Liver (tissue), 9 donors: Measurements from ENCODE around the gene LCN2. TPM values are rescaled to one million over a fixed set of nuclear protein-coding genes. Genes with fewer than 3 reads are reported as not detected.

ENCODE experiments used
- DNase-seq: peaks from one replicate; pipeline ENCODE4 v3.0.0-alpha.2; 2017; ENCODE audit warnings: low spot score
- H3K27ac ChIP-seq, 2 donors: one replicate each; pipeline ENCODE4 v1.7.0; 2013; ENCODE audit warnings: inconsistent platforms in 2 of 2, low read length in 2 of 2, control low read depth in 1 of 2, low read depth in 1 of 2, mild to moderate bottlenecking in 1 of 2
- H3K27me3 ChIP-seq, 4 donors: one replicate each; pipeline versions ENCODE4 v1.6.1 to v1.7.0; 2013; ENCODE audit warnings: low read length in 3 of 4, inconsistent platforms in 1 of 4, mild to moderate bottlenecking in 1 of 4, moderate library complexity in 1 of 4; ENCODE audit not compliant: control insufficient read depth in 4 of 4, insufficient read depth in 4 of 4
- H3K36me3 ChIP-seq, 4 donors: one replicate each; pipeline versions ENCODE4 v1.6.1 to v1.7.0; 2013; ENCODE audit warnings: low read length in 3 of 4, mild to moderate bottlenecking in 3 of 4, low read depth in 1 of 4, moderate library complexity in 1 of 4; ENCODE audit not compliant: control insufficient read depth in 4 of 4, insufficient read depth in 3 of 4
- H3K4me1 ChIP-seq, 4 donors: one replicate each; pipeline versions ENCODE4 v1.6.1 to v1.7.0; 2013; ENCODE audit warnings: low read length in 3 of 4, mild to moderate bottlenecking in 3 of 4, moderate library complexity in 1 of 4; ENCODE audit not compliant: control insufficient read depth in 4 of 4, insufficient read depth in 4 of 4
- H3K4me3 ChIP-seq, 3 donors: one replicate each; pipeline versions ENCODE4 v1.6.1 to v1.7.0; 2013; ENCODE audit warnings: low read length in 3 of 3, control low read depth in 1 of 3, low read depth in 1 of 3, mild to moderate bottlenecking in 1 of 3
- H3K9ac ChIP-seq, 2 donors: one replicate each; pipeline ENCODE4 v1.7.0; 2013; ENCODE audit warnings: low read length in 2 of 2, mild to moderate bottlenecking in 2 of 2, moderate library complexity in 2 of 2, control low read depth in 1 of 2, low read depth in 1 of 2
- H3K9me3 ChIP-seq, 4 donors: one replicate each; pipeline versions ENCODE4 v1.6.1 to v1.7.0; 2013; ENCODE audit warnings: low read length in 3 of 4; ENCODE audit not compliant: control insufficient read depth in 4 of 4
- EGR1 ChIP-seq, 2 donors: IDR thresholded peaks; 2 replicates each; pipeline ENCODE4 v1.6.1; 2016 to 2018; ENCODE audit warnings: antibody characterized with exemption in 2 of 2, low read depth in 2 of 2
- FOXA2 ChIP-seq: IDR thresholded peaks from 2 replicates; pipeline ENCODE4 v1.6.1; 2016; ENCODE audit warnings: antibody characterized with exemption
- GABPA ChIP-seq, 2 donors: IDR thresholded peaks in 1 of 2; conservative IDR thresholded peaks in 1 of 2; 2 replicates each; pipeline ENCODE4 v1.6.1; 2016; ENCODE audit warnings: antibody characterized with exemption in 2 of 2, mild to moderate bottlenecking in 1 of 2, moderate library complexity in 1 of 2
- HNF4A ChIP-seq, 2 donors: conservative IDR thresholded peaks; 2 replicates each; pipeline ENCODE4 v1.6.1; 2016; ENCODE audit warnings: antibody characterized with exemption in 2 of 2, mild to moderate bottlenecking in 2 of 2
- JUND ChIP-seq, 2 donors: IDR thresholded peaks; 2 replicates each; pipeline ENCODE4 v1.6.1; 2016; ENCODE audit warnings: antibody characterized with exemption in 2 of 2
- RAD21 ChIP-seq, 2 donors: IDR thresholded peaks; 2 replicates each; pipeline ENCODE4 v1.6.1; 2016; ENCODE audit warnings: antibody characterized with exemption in 2 of 2, mild to moderate bottlenecking in 2 of 2
- RXRA ChIP-seq, 2 donors: IDR thresholded peaks; 2 replicates each; pipeline ENCODE4 v1.6.1; 2017 to 2018; ENCODE audit warnings: antibody characterized with exemption in 2 of 2, mild to moderate bottlenecking in 1 of 2
- SP1 ChIP-seq: IDR thresholded peaks from 2 replicates; pipeline ENCODE4 v1.6.1; 2018; ENCODE audit warnings: antibody characterized with exemption, mild to moderate bottlenecking
- TAF1 ChIP-seq: conservative IDR thresholded peaks from 2 replicates; pipeline ENCODE4 v1.6.1; 2016; ENCODE audit warnings: antibody characterized with exemption, mild to moderate bottlenecking
- YY1 ChIP-seq: IDR thresholded peaks from 2 replicates; pipeline ENCODE4 v1.6.1; 2016; ENCODE audit warnings: antibody characterized with exemption, mild to moderate bottlenecking
- WGBS: extraction: QIAGEN DNeasy Blood & Tissue Kit; methylation state at CpG from one replicate; pipeline ENCODE4 v1.1.7; 2013; 5-methylcytosine and 5-hydroxymethylcytosine counted together
- polyA plus RNA-seq, 2 donors: library from polyadenylated mRNA; stranded (reverse) in 1 of 2; unstranded in 1 of 2; fragments of 200-250 nt in 1 of 2; fragments of >200 nt in 1 of 2; fragmentation: Nextera tagmentation in 1 of 2; extraction: Ambion mirVana in 1 of 2; gene quantifications; one replicate each; pipeline versions ENCODE4 v1.2.1 to v1.2.3, GENCODE V29; 2013 to 2015
- total RNA-seq, 2 donors: library from RNA; depleted of rRNA; stranded (reverse); fragments of >200 nt; gene quantifications; one replicate each; pipeline ENCODE4 v1.2.3, GENCODE V29; 2014
- TF ChIP-seq, protein P1 (sequence below): IDR thresholded peaks from 2 replicates; pipeline ENCODE4 v1.6.1; 2016; ENCODE audit warnings: antibody characterized with exemption
- TF ChIP-seq, protein P2 (sequence below): fragments of 150-350 bp; IDR thresholded peaks from 2 replicates; pipeline ENCODE4 v1.5.1; 2017; ENCODE audit warnings: improper control_type of control experiment, low read depth, low read length; ENCODE audit not compliant: missing input control
- TF ChIP-seq, protein P3 (sequence below): IDR thresholded peaks from 2 replicates; pipeline ENCODE4 v1.6.1; 2016; ENCODE audit warnings: antibody characterized with exemption
- donor health status: healthy.
- donor health status: healthy.
- donor health status: healthy.
- donor health status: healthy.
- donor health status: healthy.

Gene LCN2
- total and polyA plus RNA-seq, 4 donors, result 7.0 to 64.5 (median 10.4) TPM

DNA sequence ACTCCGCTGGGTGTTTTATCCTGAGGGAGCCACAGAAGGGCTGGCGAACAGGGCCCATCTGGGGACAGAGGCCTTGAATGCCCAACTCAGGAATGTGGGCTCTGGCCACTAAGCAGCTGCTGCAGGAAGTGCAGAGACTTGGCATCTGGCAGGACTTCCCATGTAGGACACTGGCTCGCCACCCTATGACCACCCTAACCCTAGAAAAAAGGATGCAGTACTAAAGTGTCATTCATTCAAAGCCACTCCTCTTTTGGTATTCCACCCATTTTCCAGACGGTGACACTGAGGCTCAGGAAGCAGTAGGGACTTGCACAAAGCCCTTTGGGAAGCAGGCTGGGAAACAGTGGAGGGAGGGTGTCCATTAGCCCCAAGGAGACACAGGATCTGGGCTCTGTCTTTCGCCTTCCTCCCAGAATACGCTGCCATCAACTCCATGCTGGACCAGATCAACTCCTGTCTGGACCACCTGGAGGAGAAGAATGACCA is 13.8 kb downstream of the LCN2 start:
- no peak overlapping the region for H3K4me3 ChIP-seq
- 98% methylated on average over 6 of the region's 6 CpGs for WGBS
- no peak overlapping the region for H3K9ac ChIP-seq
- no peak overlapping the region for H3K27ac ChIP-seq
- TF ChIP-seq, protein P1, sequence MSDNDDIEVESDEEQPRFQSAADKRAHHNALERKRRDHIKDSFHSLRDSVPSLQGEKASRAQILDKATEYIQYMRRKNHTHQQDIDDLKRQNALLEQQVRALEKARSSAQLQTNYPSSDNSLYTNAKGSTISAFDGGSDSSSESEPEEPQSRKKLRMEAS, result no peak
- TF ChIP-seq RXRA (IDR thresholded peaks at IDR 0.05), result no peak
- TF ChIP-seq, protein P2, sequence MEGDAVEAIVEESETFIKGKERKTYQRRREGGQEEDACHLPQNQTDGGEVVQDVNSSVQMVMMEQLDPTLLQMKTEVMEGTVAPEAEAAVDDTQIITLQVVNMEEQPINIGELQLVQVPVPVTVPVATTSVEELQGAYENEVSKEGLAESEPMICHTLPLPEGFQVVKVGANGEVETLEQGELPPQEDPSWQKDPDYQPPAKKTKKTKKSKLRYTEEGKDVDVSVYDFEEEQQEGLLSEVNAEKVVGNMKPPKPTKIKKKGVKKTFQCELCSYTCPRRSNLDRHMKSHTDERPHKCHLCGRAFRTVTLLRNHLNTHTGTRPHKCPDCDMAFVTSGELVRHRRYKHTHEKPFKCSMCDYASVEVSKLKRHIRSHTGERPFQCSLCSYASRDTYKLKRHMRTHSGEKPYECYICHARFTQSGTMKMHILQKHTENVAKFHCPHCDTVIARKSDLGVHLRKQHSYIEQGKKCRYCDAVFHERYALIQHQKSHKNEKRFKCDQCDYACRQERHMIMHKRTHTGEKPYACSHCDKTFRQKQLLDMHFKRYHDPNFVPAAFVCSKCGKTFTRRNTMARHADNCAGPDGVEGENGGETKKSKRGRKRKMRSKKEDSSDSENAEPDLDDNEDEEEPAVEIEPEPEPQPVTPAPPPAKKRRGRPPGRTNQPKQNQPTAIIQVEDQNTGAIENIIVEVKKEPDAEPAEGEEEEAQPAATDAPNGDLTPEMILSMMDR, result no peak
- TF ChIP-seq JUND (IDR thresholded peaks at IDR 0.05), result no peak
- H3K4me1 ChIP-seq, result peaks cover 3 to 16% (median 7%) of the 10 kb centered on the region in 4 donors
- peaks cover 5 to 33% (median 18%) of the 10 kb centered on the region in 4 donors for H3K36me3 ChIP-seq
- H3K27me3 ChIP-seq, result no peaks in the 10 kb centered on the region
- no peaks in the 10 kb centered on the region for H3K9me3 ChIP-seq
- no peak for DNase-seq

DNA sequence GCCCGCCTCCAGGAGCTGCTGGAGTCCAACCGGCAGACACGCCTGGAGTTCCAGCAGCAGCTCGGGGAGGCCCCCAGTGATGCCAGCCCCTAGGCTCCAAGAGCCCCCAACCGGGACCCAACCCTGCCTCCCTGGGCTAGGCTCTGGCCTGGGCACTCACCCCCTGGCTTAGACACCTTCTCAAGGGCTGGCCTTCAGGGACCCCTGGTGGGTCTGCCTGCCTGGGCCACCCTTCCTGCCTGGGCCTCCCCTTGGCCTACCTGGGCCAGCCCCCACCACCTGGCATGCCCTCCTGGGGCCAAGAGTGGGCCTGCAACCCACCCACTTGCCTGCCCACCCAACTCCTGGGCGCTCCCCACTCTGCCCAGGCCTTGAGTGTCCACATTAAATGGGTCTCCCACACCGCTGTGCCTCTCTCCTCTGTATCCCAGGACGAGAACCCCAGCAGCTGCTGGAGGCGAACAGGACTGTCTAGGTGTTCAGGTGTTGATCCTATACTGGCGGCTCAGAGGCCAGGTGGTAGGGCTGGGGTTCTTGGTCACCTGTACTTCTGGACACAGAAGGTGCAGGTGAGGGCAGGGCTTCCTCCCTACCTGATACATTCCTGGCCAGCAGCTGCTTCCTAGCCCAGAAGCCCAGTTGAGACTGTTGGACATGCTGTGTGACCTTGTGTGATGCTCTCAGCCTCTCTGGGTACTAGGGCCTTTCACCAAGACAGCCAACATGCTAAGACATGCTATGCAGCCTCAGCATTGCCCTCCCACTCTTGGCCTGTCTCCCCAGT is 14.5 kb downstream of the LCN2 start:
- Histone ChIP-seq H3K36me3 (peaks cover 7 to 36% (median 23%) of the 10 kb centered on the region in 4 donors), H3K9me3 (no peaks in the 10 kb centered on the region), H3K4me1 (peaks cover 3 to 16% (median 7%) of the 10 kb centered on the region in 4 donors), H3K27ac (no peak overlapping the region), H3K9ac (no peak overlapping the region), H3K27me3 (no peaks in the 10 kb centered on the region), H3K4me3 (no peak overlapping the region)
- TF ChIP-seq TAF1 (no peak), GABPA (IDR thresholded peaks at IDR 0.05 in 1 of 2, conservative IDR thresholded peaks at IDR 0.05 in 1 of 2) (no peak), RXRA (IDR thresholded peaks at IDR 0.05) (no peak), RAD21 (IDR thresholded peaks at IDR 0.05) (no peak), SP1 (no peak), FOXA2 (no peak), JUND (IDR thresholded peaks at IDR 0.05) (no peak), EGR1 (IDR thresholded peaks at IDR 0.05; ENCODE audit: low read depth in 2 of 2) (no peak), YY1 (no peak), HNF4A (conservative IDR thresholded peaks at IDR 0.05) (no peak)
- TF ChIP-seq, protein P3, sequence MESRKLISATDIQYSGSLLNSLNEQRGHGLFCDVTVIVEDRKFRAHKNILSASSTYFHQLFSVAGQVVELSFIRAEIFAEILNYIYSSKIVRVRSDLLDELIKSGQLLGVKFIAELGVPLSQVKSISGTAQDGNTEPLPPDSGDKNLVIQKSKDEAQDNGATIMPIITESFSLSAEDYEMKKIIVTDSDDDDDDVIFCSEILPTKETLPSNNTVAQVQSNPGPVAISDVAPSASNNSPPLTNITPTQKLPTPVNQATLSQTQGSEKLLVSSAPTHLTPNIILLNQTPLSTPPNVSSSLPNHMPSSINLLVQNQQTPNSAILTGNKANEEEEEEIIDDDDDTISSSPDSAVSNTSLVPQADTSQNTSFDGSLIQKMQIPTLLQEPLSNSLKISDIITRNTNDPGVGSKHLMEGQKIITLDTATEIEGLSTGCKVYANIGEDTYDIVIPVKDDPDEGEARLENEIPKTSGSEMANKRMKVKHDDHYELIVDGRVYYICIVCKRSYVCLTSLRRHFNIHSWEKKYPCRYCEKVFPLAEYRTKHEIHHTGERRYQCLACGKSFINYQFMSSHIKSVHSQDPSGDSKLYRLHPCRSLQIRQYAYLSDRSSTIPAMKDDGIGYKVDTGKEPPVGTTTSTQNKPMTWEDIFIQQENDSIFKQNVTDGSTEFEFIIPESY, result no peak
- TF ChIP-seq, protein P2, result no peak
- TF ChIP-seq, protein P1, result no peak
- DNase-seq, result no peak
- 97% methylated on average over 10 of the region's 10 CpGs for WGBS
